Subcutaneous abdominal adipose tissue (tissue), 5 donors: ENCODE data around the gene SGSH.
A peak's percentile ranks its signal among the peaks of the same experiment; 100 is the strongest.
"Not testable (repeated sequence)": the region's sequence is repeated elsewhere in the genome, so short reads cannot be mapped to it uniquely, and the experiment has no call there.

Source experiments
- H3K27ac ChIP-seq: one replicate; pipeline ENCODE4 v1.7.0; 2013; ENCODE audit warnings: low read depth, mild to moderate bottlenecking, inconsistent platforms, low read length, moderate library complexity
- H3K27me3 ChIP-seq, 5 donors: one replicate each; pipeline ENCODE4 v1.7.0; 2013; ENCODE audit warnings: low read length in 5 of 5, inconsistent platforms in 1 of 5; ENCODE audit not compliant: control insufficient read depth in 5 of 5, insufficient read depth in 4 of 5
- H3K36me3 ChIP-seq, 5 donors: one replicate each; pipeline ENCODE4 v1.7.0; 2013; ENCODE audit warnings: low read length in 5 of 5; ENCODE audit not compliant: control insufficient read depth in 5 of 5, insufficient read depth in 5 of 5
- H3K4me1 ChIP-seq, 5 donors: one replicate each; pipeline ENCODE4 v1.7.0; 2013; ENCODE audit warnings: low read length in 5 of 5, mild to moderate bottlenecking in 3 of 5, moderate library complexity in 1 of 5; ENCODE audit not compliant: control insufficient read depth in 5 of 5, insufficient read depth in 5 of 5
- H3K4me3 ChIP-seq, 5 donors: one replicate each; pipeline ENCODE4 v1.7.0; 2013; ENCODE audit warnings: low read length in 5 of 5, low read depth in 1 of 5
- H3K9ac ChIP-seq, 5 donors: one replicate each; pipeline ENCODE4 v1.7.0; 2013; ENCODE audit warnings: low read length in 5 of 5, mild to moderate bottlenecking in 4 of 5, moderate library complexity in 3 of 5
- H3K9me3 ChIP-seq, 5 donors: one replicate each; pipeline ENCODE4 v1.7.0; 2013; ENCODE audit warnings: low read length in 5 of 5; ENCODE audit not compliant: control insufficient read depth in 5 of 5
- donor health status: healthy.
- donor health status: healthy.
- donor health status: healthy.
- donor health status: healthy.
- donor health status: healthy.

SGSH gene

DNA sequence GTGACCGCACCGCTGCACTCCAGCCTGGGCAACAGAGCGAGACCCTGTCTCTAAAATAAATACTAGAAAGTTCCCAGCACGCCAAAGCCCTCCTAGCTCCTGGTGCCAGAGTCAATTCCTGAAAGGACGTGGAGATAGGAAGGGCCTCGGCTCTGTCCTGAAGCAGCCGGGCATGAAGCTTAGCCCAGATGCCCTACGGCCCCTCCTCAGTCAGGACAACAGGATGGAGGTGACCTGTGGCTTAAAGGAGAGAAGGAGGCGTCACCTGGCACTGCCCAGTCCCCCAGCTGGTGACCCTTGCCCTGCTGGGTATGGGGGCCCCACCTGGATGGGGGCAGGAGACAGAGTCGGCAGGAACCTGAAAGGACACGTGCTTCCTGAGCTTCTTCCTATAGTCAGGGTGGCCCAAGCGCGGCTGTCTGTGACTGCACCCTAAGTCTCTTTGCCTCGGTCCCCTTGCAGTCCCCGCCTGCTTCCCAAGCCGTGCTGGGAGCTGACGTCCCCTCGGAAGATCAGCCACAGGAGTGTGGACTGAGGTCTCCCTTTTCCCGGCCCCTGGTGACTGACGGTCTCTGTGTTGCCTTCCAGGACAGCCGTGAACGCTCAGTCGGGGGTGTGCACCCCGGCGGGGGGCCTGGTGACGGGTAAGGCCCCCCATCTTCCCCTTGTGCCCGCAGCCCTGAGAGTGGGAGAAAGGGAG, 25.6 kb upstream of the SGSH start:
- H3K27ac ChIP-seq, result no peak overlapping the region
- H3K36me3 ChIP-seq, result peaks cover 0 to 74% (median 54%) of the 10 kb centered on the region in 5 donors

GRCh38 chr17:80244871-80245509, 24.9 kb upstream of the SGSH start:
- Histone ChIP-seq H3K36me3 (peaks cover 0 to 70% (median 54%) of the 10 kb centered on the region in 5 donors), H3K27me3 (no peaks in the 10 kb centered on the region), H3K9me3 (no peaks in the 10 kb centered on the region), H3K27ac (no peak overlapping the region), H3K4me1 (no peaks in the 10 kb centered on the region), H3K9ac (no peak overlapping the region), H3K4me3 (no peak overlapping the region)

More for the DNA sequence above, 25.6 kb upstream of the SGSH start:
- H3K9ac ChIP-seq, result no peak overlapping the region
- no peak overlapping the region for H3K4me3 ChIP-seq
- no peaks in the 10 kb centered on the region for H3K4me1 ChIP-seq
- H3K27me3 ChIP-seq, result no peaks in the 10 kb centered on the region
- no peaks in the 10 kb centered on the region for H3K9me3 ChIP-seq

DNA sequence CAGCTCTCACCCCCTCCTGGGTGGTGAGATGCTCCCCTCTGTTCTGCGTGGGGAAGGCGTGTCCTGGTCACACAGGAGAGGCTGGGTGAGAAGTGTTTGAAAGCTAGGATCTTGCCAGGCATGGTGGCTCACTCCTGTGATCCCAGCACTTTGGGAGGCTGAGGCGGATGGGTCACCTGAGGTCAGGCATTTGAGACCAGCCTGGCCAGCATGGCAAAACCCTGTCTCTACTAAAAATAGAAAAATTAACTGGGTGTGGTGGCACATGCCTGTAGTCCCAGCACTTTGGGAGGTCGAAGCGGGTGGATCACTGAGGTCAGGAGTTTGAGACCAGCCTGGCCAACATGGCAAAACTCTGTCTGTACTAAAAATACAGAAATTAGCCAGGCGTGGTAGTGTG, 24.3 kb upstream of the SGSH start:
- not testable (repeated sequence) for H3K4me3 ChIP-seq, H3K9me3 ChIP-seq, H3K9ac ChIP-seq, H3K4me1 ChIP-seq, H3K27ac ChIP-seq, H3K27me3 ChIP-seq
- H3K36me3 ChIP-seq, result peaks cover 0 to 67% (median 54%) of the 10 kb centered on the region in 5 donors

- Histone ChIP-seq H3K36me3 (peaks cover 0 to 60% (median 48%) of the 10 kb centered on the region in 5 donors), H3K27ac (no peak overlapping the region), H3K27me3 (no peaks in the 10 kb centered on the region), H3K4me3 (no peak overlapping the region), H3K9me3 (no peaks in the 10 kb centered on the region), H3K9ac (peak overlapping the region in 1 of 5 donors; percentile 47), H3K4me1 (no peaks in the 10 kb centered on the region)
These were observed 23.6 kb upstream of the SGSH start for GRCh38 chr17:80243526-80244433.

DNA sequence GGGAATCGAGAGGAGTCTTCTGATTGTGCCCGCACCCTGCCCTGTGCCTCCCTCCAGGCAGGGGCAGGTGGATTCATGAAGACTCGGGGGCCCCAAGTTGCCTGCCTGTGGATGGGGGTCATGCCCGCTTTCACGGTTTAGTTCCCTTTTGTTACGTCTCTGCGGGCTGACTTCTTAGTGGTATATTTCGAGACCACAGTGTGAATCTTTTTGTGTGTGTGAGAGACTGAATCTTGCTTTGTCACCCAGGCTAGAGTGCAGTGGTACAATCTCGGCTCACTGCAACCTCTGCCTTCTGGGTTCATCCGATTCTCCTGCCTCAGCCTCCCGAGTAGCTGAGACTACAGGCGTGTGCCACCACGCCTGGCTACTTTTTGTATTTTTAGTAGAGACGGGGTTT, 22.4 kb upstream of the SGSH start:
- Histone ChIP-seq H3K9ac (no peak overlapping the region), H3K4me3 (no peak overlapping the region), H3K27ac (no peak overlapping the region), H3K4me1 (peaks cover 0 to 3% (median 0%) of the 10 kb centered on the region in 5 donors), H3K36me3 (peaks cover 0 to 58% (median 56%) of the 10 kb centered on the region in 5 donors), H3K9me3 (no peaks in the 10 kb centered on the region), H3K27me3 (no peaks in the 10 kb centered on the region)

- H3K4me3 ChIP-seq, result no peak overlapping the region
- peaks cover 0 to 49% (median 40%) of the 10 kb centered on the region in 5 donors for H3K36me3 ChIP-seq
These were observed 17.3 kb upstream of the SGSH start for GRCh38 chr17:80237386-80237785.

DNA sequence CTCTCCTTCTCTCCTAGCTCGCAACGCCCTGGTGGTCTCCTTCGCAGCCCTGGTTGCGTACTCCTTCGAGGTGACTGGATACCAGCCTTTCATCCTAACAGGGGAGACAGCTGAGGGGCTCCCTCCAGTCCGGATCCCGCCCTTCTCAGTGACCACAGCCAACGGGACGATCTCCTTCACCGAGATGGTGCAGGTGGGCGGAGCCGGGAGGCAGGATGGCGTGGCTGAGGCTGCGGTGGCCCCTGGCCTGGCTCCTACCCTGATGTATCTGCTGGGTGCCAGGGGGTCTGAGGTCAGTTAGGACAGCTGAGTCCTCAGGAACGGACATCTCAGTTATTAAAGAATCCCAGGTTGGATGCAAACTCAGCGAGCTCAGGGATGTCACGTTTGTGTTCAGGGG, 16.8 kb upstream of the SGSH start:
- Histone ChIP-seq H3K9ac (no peak overlapping the region), H3K4me3 (no peak overlapping the region), H3K36me3 (peaks cover 0 to 44% (median 36%) of the 10 kb centered on the region in 5 donors), H3K27me3 (no peaks in the 10 kb centered on the region), H3K27ac (no peak overlapping the region), H3K4me1 (peaks cover 0 to 3% (median 0%) of the 10 kb centered on the region in 5 donors), H3K9me3 (peaks cover 3 to 17% (median 13%) of the 10 kb centered on the region in 5 donors)

More at GRCh38 chr17:80237386-80237785, 17.3 kb upstream of the SGSH start:
- H3K27me3 ChIP-seq, result no peaks in the 10 kb centered on the region
- H3K9ac ChIP-seq, result no peak overlapping the region
- peaks cover 3 to 12% (median 10%) of the 10 kb centered on the region in 5 donors for H3K9me3 ChIP-seq
- no peak overlapping the region for H3K27ac ChIP-seq
- H3K4me1 ChIP-seq, result peaks cover 0 to 3% (median 0%) of the 10 kb centered on the region in 5 donors

- Histone ChIP-seq H3K27me3 (no peaks in the 10 kb centered on the region), H3K4me3 (no peak overlapping the region), H3K4me1 (peaks cover 0 to under 1% (median 0%) of the 10 kb centered on the region in 5 donors), H3K27ac (no peak overlapping the region), H3K9me3 (peaks cover 3 to 21% (median 18%) of the 10 kb centered on the region in 5 donors), H3K36me3 (peaks cover 4 to 46% (median 34%) of the 10 kb centered on the region in 5 donors), H3K9ac (no peak overlapping the region)
These were observed 13.1 kb upstream of the SGSH start for GRCh38 chr17:80233202-80233601.

- Histone ChIP-seq H3K36me3 (peaks cover 4 to 44% (median 33%) of the 10 kb centered on the region in 5 donors), H3K4me3 (no peak overlapping the region), H3K27me3 (no peaks in the 10 kb centered on the region), H3K9me3 (peaks cover 3 to 21% (median 18%) of the 10 kb centered on the region in 5 donors), H3K4me1 (no peaks in the 10 kb centered on the region), H3K27ac (no peak overlapping the region), H3K9ac (no peak overlapping the region)
These were observed 12.3 kb upstream of the SGSH start for GRCh38 chr17:80232438-80232837.
